IPS DF 4.7 (cell line): ENCODE data around the gene SSPN.

Experiments used
- DNase-seq: peaks from one replicate; pipeline ENCODE4 v3.0.0-alpha.2; 2013; ENCODE audit warnings: low spot score; ENCODE audit errors: extremely low read depth

SSPN gene

DNA sequence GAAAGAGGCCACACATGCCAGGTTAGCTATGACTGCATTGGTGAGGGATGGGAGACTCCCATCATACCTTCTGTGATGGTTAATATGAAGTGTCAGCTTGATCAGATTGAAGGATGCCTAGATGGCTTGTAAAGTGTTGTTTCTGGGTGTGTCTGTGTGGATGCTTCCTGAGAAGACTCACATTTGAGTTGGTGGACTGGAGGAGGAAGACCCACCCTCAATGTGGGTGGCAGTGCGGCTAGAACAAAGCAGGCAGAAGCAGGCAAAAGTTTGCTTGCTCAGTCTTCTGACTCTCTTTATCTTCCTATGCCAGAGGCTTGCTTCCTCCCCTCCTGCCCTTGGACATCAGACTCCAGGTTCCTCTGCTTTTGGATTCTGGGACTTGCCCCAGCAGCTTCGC lies 88.2 kb downstream of the SSPN start:
- DNase-seq = no peak

DNA sequence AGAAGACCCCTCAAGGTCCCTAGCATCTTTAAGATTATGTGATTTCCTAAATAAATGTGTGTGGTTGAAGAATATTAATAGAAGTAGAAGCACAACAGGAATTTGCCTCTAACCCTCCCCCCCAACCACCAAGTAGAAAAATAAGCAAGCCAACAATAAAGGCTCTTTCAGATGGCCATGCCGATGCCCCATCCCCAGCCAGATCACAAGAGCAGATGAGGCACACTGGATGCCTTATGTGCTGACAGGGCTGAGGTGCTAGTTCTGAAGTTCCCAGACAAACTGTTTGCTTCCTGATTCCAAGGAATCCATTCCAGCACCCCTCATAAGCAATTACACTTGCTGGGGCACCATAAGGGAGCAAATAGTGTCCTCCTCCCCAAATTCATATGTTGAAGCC lies 90.0 kb downstream of the SSPN start:
- no peak for DNase-seq

GRCh38 chr12:26286186-26286585 lies 90.8 kb downstream of the SSPN start:
- no peak for DNase-seq

- DNase-seq = no peak
These were observed 92.5 kb downstream of the SSPN start for GRCh38 chr12:26287671-26288381.

- no peak for DNase-seq
These were observed 95.2 kb downstream of the SSPN start for GRCh38 chr12:26290565-26290964.

GRCh38 chr12:26292596-26292995 lies 97.2 kb downstream of the SSPN start:
- no peak for DNase-seq

DNA sequence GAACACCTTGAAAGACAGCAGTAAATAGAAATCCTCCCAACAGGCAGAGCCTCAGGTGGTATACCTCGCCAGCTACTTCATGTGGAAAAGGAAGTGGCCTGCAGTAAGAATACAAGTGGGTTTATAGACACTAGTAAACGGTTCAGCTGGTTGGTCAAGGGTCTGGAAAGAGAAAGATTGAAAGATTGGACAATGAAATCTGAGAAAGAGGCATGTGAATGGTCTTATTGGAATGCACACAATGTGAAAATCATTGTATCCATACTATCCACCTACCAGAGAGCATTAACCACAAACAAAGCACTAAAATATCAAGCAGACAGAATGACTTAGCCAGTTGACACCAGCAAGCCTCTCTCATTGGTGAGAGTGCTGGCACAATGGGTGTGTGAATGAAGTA lies 98.2 kb downstream of the SSPN start:
- no peak for DNase-seq

DNA sequence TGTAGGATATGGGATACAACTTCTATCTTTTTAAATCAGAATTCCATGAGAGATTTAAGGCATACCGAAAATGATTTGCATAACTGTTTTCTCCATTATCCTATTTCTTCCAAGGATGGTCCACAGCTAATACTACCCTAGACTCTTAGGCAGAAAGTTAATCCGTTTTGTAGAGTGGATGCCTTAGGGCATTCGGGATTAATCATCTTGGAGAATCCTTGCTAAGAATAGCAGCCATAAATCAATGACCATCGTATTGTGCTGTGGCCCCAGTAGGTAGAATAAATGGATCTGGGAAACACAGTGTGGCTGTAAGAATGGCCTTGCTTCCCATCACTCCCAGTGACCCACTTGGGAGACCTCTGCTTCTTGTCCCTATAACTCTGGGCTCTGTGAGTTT lies 99.6 kb downstream of the SSPN start:
- DNase-seq = no peak

DNA sequence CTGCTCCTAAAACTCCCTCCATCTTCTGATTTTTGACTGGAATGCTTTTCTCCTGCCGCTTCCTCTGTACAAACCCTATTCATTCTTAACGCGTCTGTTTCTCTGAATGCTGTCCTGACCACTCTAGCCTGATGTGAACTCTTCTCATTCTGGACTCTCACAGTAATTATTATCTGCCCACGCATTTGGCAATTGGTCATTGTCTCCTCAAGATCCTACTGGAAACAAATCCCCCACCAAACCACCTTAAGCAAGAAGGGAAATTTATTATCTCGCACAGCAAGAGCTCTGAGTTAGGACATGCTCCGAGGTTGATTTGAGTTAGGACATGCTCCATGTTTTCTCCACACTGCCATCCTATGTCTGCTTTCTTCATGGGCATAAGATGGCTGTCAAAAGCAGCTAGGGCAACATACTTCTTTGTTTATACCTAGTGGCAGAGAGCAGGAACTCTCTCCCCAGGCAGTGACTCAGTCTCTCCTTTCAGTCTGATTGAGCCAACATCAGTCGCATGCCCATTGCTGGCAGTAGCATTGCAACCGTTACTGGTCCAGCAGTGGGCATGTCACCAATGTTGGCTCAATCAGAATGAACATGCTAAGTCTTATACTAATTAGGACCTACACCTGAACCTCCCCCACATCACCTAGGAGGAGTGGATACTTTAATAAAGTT lies 102.2 kb downstream of the SSPN start:
- DNase-seq = no peak

GRCh38 chr12:26298785-26299621 lies 103.6 kb downstream of the SSPN start:
- DNase-seq = no peak

DNA sequence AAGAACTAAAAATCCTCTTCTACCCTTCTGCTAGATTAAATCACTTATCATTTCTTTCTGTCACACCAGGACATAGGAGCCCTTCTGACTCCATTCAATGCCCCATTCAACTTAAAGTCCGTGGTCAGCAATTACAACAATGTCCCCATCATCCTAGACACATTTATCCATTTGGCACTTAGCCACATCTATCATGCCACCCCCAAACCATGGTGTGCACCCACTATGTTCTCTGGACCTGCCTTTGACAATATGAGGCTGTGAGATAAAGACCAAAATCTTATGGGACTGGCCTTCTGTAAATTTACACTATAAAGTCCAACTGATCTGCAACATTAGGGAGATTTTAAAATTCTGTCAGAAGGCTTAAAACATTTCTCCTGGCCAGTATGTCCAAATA lies 104.4 kb downstream of the SSPN start:
- DNase-seq = no peak
